ENCODE data around the gene EPAS1.

Gene EPAS1

DNA sequence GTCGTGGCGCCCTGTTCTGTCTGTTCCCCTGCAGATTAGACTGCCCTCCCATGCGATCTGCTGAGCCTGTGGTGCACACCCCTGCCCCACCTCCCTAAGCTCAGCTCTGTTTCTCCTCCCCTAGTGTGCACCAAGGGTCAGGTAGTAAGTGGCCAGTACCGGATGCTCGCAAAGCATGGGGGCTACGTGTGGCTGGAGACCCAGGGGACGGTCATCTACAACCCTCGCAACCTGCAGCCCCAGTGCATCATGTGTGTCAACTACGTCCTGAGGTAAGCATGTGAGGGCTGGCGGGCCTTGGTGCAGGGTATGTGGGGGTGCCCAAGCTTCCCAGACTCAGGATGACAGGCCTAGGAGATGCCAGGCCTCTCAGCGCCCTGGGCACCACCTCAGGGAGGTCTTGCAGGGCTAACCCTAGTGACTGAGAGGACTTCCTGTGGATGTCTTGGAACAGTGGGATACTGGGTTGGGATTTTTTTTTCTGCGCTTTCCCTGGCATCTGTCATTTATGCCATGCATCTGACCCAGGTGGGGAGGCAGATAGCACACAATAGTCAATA is 78.4 kb downstream of the EPAS1 start:
- CTCF ChIA-PET, result no interaction called here
- no peak for DNase-seq (ENCODE audit: extremely low spot score)
- POLR2A ChIA-PET, result no interaction called here
- TF ChIP-seq ARNT (IDR thresholded peaks at IDR 0.05) (no peak), BHLHE40 (IDR thresholded peaks at IDR 0.05; ENCODE audit: borderline replicate concordance) (no peak), NFRKB (IDR thresholded peaks at IDR 0.05) (no peak), FOXA1 (IDR thresholded peaks at IDR 0.05) (no peak), FOXK2 (IDR thresholded peaks at IDR 0.05) (no peak)

DNA sequence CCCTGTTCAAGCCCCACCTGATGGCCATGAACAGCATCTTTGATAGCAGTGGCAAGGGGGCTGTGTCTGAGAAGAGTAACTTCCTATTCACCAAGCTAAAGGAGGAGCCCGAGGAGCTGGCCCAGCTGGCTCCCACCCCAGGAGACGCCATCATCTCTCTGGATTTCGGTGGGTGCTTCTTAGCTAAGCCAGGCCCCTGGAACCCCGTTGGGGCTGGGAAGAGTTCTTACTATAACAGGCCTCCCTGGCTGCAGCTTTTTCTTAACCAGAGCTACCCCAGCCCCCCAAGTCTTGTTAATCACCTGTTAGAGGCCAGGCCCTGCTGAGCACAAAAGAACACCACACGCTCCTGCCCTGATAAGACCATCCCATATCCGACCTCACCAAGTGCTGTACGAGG is 79.4 kb downstream of the EPAS1 start:
- TF ChIP-seq FOXA1 (IDR thresholded peaks at IDR 0.05), result no peak
- TF ChIP-seq L3MBTL2 (conservative IDR thresholded peaks at IDR 0.05), result no peak
- no peak for TF ChIP-seq ELF4 (IDR thresholded peaks at IDR 0.05)
- POLR2A ChIA-PET, result no interaction called here
- CTCF ChIA-PET, result interaction anchor here (0.7 kb wide), 1 partner anchor 598 kb away, joined by 3 read pairs; no protein-coding TSS in a partner anchor
- no peak for DNase-seq (ENCODE audit: extremely low spot score)

DNA sequence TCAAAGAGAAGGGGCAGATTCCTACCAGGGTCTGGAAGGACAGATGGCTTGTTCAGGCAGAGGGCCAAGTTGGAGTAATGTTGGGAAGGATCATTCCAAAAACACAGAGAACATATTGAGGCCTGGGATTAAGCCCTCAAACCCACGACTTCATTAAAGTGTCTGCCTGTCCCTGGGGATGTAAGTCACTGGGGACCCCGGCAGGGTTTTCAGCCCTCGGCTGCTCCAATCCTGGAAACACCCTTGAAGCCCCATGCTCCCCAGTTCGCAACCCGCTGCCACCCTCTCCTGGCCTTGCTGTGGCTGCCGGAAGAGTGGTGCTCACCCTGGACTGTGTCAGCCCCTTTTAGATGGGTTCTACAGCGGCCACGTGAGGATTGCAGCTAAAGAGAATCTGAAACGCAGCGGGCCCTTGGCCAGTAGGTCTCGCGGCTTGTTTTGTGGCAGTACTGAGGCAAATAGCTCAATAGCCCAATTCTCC is 79.9 kb downstream of the EPAS1 start:
- no peak for TF ChIP-seq NFRKB (IDR thresholded peaks at IDR 0.05)
- no peak for TF ChIP-seq BHLHE40 (IDR thresholded peaks at IDR 0.05; ENCODE audit: borderline replicate concordance)
- TF ChIP-seq FOXA1 (IDR thresholded peaks at IDR 0.05), result no peak
- TF ChIP-seq, protein P1, sequence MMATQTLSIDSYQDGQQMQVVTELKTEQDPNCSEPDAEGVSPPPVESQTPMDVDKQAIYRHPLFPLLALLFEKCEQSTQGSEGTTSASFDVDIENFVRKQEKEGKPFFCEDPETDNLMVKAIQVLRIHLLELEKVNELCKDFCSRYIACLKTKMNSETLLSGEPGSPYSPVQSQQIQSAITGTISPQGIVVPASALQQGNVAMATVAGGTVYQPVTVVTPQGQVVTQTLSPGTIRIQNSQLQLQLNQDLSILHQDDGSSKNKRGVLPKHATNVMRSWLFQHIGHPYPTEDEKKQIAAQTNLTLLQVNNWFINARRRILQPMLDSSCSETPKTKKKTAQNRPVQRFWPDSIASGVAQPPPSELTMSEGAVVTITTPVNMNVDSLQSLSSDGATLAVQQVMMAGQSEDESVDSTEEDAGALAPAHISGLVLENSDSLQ (IDR thresholded peaks at IDR 0.05), result no peak
- no peak for TF ChIP-seq ZNF384 (IDR thresholded peaks at IDR 0.05)
- TF ChIP-seq ARNT (IDR thresholded peaks at IDR 0.05), result no peak
- no peak for TF ChIP-seq L3MBTL2 (conservative IDR thresholded peaks at IDR 0.05)
- TF ChIP-seq TARDBP (IDR thresholded peaks at IDR 0.05), result no peak
- no peak for TF ChIP-seq HDGF (IDR thresholded peaks at IDR 0.05; ENCODE audit: borderline replicate concordance)
- TF ChIP-seq SP1 (IDR thresholded peaks at IDR 0.05), result no peak
- TF ChIP-seq SUZ12 (IDR thresholded peaks at IDR 0.05), result no peak
- CTCF ChIA-PET, result interaction anchor here (0.9 kb wide), 1 partner anchor 11 kb away, joined by 3 read pairs; no protein-coding TSS in a partner anchor
- no peak for DNase-seq (ENCODE audit: extremely low spot score)
- POLR2A ChIA-PET, result no interaction called here

DNA sequence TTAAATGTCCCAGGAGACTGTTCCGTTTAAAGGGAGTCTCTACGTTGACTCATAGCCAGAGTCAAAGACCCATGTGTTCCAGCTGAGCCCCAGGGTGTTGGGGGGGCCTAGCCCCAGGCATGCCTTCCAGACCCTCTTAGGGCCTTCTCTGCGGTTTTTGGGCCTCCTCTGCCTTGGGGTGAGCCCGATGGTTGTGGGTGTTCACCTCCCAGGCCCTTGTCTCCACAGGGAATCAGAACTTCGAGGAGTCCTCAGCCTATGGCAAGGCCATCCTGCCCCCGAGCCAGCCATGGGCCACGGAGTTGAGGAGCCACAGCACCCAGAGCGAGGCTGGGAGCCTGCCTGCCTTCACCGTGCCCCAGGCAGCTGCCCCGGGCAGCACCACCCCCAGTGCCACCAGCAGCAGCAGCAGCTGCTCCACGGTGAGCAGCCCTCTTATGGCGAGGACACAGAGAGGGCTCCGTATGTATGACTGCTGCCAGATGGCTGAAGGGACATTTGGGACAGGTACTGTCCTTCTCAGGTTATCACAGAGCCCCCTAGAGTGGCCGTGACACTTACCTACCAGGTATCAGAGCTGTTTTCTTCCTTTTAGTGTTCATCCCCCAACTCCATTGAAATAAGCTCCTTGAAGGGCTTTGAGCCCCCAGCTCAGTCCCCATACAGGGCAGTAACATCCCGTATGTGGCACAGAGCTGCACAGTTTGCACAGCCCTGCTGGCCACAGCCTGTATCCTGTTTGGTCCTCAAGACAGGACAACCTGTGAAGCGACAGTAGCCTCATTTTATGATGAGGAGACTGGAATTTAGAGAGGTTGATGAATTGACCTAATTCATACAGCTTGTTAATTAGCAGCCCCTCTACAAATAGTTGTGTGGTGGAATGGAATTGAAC is 80.7 kb downstream of the EPAS1 start:
- POLR2A ChIA-PET, result no interaction called here
- CTCF ChIA-PET, result interaction anchor here (0.9 kb wide), 1 partner anchor 12 kb away, joined by 3 read pairs; no protein-coding TSS in a partner anchor

DNA sequence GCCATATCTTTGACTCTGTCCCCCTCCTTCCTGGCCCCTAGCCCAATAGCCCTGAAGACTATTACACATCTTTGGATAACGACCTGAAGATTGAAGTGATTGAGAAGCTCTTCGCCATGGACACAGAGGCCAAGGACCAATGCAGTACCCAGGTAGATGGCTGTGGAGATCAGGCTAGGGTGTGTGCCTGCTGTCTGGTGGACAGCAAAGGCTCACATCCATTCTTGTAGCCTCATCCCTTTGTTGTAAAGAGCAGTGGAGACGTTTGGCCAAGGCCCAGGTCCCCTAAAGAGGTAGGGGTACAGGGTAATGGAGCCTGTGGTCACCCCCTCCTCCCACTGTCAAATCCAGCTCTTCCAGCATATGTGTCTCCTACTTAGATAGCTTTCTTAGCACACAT is 81.4 kb downstream of the EPAS1 start:
- ChIA-PET CTCF (no interaction called here), POLR2A (no interaction called here)
- TF ChIP-seq CTBP1 (IDR thresholded peaks at IDR 0.05; ENCODE audit: borderline replicate concordance) (no peak), FOXA1 (IDR thresholded peaks at IDR 0.05) (no peak), HDGF (IDR thresholded peaks at IDR 0.05; ENCODE audit: borderline replicate concordance) (no peak), ELF4 (IDR thresholded peaks at IDR 0.05) (no peak), L3MBTL2 (conservative IDR thresholded peaks at IDR 0.05) (no peak), LEF1 (IDR thresholded peaks at IDR 0.05; ENCODE audit: borderline replicate concordance) (no peak), NFRKB (IDR thresholded peaks at IDR 0.05) (no peak)
- DNase-seq (ENCODE audit: extremely low spot score), result no peak

More for the DNA sequence above, 80.7 kb downstream of the EPAS1 start:
- TF ChIP-seq FOXM1 (IDR thresholded peaks at IDR 0.05; ENCODE audit: borderline replicate concordance) (no peak), L3MBTL2 (conservative IDR thresholded peaks at IDR 0.05) (no peak), SUZ12 (IDR thresholded peaks at IDR 0.05) (no peak), BHLHE40 (IDR thresholded peaks at IDR 0.05; ENCODE audit: borderline replicate concordance) (no peak)
- no peak for DNase-seq (ENCODE audit: extremely low spot score)

DNA sequence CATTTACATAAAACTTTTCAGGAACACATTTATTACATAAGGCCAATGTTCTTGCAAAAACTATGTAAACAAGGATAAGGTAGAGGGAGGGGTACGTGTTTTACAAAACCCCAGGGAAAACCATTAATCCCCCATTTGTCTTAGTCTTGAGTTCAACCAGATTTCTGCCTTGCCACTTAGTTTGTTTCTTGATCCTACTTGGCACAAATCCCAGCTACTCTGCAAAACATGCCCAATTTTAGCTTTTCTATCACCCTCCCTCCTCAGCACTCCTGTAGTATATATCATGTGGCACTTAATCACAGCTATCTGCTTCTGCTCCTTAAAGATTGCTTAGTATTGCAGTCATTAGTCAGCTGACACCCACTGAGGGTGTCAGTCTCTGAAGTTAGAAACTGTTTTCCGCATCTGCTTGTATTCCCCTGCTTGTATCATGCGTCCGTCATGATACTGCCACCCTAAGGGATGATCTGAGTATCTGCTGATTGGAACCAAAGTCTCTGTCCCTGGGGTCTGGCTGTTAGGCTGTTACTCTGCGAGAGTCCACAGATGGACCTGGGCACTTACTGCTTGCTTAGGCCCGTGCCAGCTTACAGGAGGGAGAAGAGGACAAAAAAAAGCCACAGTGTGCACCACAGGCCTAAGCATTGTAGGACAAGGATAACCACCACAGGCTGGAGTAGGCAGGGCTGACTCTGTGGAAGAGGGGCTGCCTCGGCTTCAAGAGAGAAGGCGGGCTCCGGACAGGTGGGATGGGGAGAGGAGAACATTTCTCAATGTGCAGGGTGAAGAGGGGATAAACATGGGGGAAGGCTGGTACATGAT is 82.2 kb downstream of the EPAS1 start:
- no peak for DNase-seq (ENCODE audit: extremely low spot score)
- POLR2A ChIA-PET, result no interaction called here
- TF ChIP-seq SP1 (IDR thresholded peaks at IDR 0.05), result no peak
- TF ChIP-seq ZNF384 (IDR thresholded peaks at IDR 0.05), result no peak
- no peak for TF ChIP-seq ARNT (IDR thresholded peaks at IDR 0.05)
- TF ChIP-seq FOXA1 (IDR thresholded peaks at IDR 0.05), result no peak
- no peak for TF ChIP-seq LEF1 (IDR thresholded peaks at IDR 0.05; ENCODE audit: borderline replicate concordance)
- CTCF ChIA-PET, result no interaction called here

DNA sequence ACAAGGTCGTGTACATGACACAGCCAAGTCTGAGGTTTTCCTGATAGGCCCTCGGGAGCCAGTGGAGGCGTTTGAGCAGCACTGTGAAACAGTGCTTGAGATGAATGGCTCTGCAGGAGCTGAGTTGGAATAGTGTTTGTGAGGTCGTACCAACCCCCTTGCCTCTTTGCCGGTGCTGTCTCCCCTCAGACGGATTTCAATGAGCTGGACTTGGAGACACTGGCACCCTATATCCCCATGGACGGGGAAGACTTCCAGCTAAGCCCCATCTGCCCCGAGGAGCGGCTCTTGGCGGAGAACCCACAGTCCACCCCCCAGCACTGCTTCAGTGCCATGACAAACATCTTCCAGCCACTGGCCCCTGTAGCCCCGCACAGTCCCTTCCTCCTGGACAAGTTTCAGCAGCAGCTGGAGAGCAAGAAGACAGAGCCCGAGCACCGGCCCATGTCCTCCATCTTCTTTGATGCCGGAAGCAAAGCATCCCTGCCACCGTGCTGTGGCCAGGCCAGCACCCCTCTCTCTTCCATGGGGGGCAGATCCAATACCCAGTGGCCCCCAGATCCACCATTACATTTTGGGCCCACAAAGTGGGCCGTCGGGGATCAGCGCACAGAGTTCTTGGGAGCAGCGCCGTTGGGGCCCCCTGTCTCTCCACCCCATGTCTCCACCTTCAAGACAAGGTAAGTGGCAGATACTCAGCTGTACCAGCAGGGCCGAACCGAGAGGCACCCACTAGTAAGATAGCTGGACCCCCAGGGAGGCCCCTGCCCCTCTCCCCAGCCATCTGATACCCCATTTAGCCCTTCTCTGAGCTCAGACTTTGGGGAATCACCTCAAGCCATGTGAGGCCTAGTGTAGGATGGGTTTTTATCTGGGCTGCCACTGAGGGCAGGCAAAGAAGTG is 83.1 kb downstream of the EPAS1 start:
- TF ChIP-seq L3MBTL2 (conservative IDR thresholded peaks at IDR 0.05) (no peak), BHLHE40 (IDR thresholded peaks at IDR 0.05; ENCODE audit: borderline replicate concordance) (no peak), FOXK2 (IDR thresholded peaks at IDR 0.05) (no peak), FOXM1 (IDR thresholded peaks at IDR 0.05; ENCODE audit: borderline replicate concordance) (no peak)
- no peak for DNase-seq (ENCODE audit: extremely low spot score)
- POLR2A ChIA-PET, result no interaction called here
- CTCF ChIA-PET, result no interaction called here

All from HEK293T (cell line).